Smooth muscle cell of the brain vasculature (primary cell): ENCODE data around the gene TMEM63B.
"Not testable (repeated sequence)": the region's sequence is repeated elsewhere in the genome, so short reads cannot be mapped to it uniquely, and the experiment has no call there.

Experiments
- DNase-seq: peaks from one replicate; pipeline ENCODE4 v3.0.0-alpha.2; 2012; ENCODE audit warnings: low read depth, low spot score

Gene TMEM63B

GRCh38 chr6:44144536-44144935 is 17.2 kb downstream of the TMEM63B start:
- not testable (repeated sequence) for DNase-seq

- DNase-seq = no peak
Measured at GRCh38 chr6:44145839-44146238, 18.5 kb downstream of the TMEM63B start.

- DNase-seq = no peak
Measured at GRCh38 chr6:44146685-44147084, 19.3 kb downstream of the TMEM63B start.

GRCh38 chr6:44147256-44147655 is 19.9 kb downstream of the TMEM63B start:
- DNase-seq = no peak

- no peak for DNase-seq
Measured at GRCh38 chr6:44148306-44148705, 21.0 kb downstream of the TMEM63B start.

- DNase-seq = no peak
Measured at GRCh38 chr6:44149369-44150012, 22.1 kb downstream of the TMEM63B start.

- no peak for DNase-seq
Measured at GRCh38 chr6:44150317-44150917, 23.1 kb downstream of the TMEM63B start.

GRCh38 chr6:44151348-44152108 is 24.2 kb downstream of the TMEM63B start:
- DNase-seq = peak; percentile 21

- DNase-seq = no peak
Measured at GRCh38 chr6:44152109-44152461, 24.7 kb downstream of the TMEM63B start.

GRCh38 chr6:44152533-44152932 is 25.2 kb downstream of the TMEM63B start:
- DNase-seq = no peak

- DNase-seq = no peak
Measured at GRCh38 chr6:44154067-44154466, 26.7 kb downstream of the TMEM63B start.

GRCh38 chr6:44156494-44157151 is 29.3 kb downstream of the TMEM63B start:
- DNase-seq = no peak

GRCh38 chr6:44157152-44157521 is 29.8 kb downstream of the TMEM63B start:
- no peak for DNase-seq

GRCh38 chr6:44158770-44159228 is 31.4 kb downstream of the TMEM63B start, which contains the start of gene CAPN11:
Gene CAPN11 (plus strand): TSS chr6:44158820. CDS start chr6:44158849, 29 bp downstream.
- DNase-seq = no peak

- DNase-seq = no peak
Measured at GRCh38 chr6:44161997-44162338, 34.6 kb downstream of the TMEM63B start.

- no peak for DNase-seq
Measured at GRCh38 chr6:44162876-44163625, 35.7 kb downstream of the TMEM63B start.

GRCh38 chr6:44166116-44166515 is 38.8 kb downstream of the TMEM63B start:
- no peak for DNase-seq

GRCh38 chr6:44166591-44167184 is 39.3 kb downstream of the TMEM63B start:
- no peak for DNase-seq

- DNase-seq = no peak
Measured at GRCh38 chr6:44167567-44167966, 40.2 kb downstream of the TMEM63B start.

- no peak for DNase-seq
Measured at GRCh38 chr6:44169154-44169553, 41.8 kb downstream of the TMEM63B start.

GRCh38 chr6:44169886-44170570 is 42.7 kb downstream of the TMEM63B start:
- DNase-seq = no peak
